ENCODE results near the gene CR2. TPM values are rescaled to one million over a fixed set of nuclear protein-coding genes. Genes with fewer than 3 reads are reported as not detected.

Gene CR2
- total RNA-seq, 1 donor from 2014 or later: 0.12 TPM

GRCh38 chr1:207463021-207463420 is 8.9 kb downstream of the CR2 start:
- TF ChIP-seq, protein P1, sequence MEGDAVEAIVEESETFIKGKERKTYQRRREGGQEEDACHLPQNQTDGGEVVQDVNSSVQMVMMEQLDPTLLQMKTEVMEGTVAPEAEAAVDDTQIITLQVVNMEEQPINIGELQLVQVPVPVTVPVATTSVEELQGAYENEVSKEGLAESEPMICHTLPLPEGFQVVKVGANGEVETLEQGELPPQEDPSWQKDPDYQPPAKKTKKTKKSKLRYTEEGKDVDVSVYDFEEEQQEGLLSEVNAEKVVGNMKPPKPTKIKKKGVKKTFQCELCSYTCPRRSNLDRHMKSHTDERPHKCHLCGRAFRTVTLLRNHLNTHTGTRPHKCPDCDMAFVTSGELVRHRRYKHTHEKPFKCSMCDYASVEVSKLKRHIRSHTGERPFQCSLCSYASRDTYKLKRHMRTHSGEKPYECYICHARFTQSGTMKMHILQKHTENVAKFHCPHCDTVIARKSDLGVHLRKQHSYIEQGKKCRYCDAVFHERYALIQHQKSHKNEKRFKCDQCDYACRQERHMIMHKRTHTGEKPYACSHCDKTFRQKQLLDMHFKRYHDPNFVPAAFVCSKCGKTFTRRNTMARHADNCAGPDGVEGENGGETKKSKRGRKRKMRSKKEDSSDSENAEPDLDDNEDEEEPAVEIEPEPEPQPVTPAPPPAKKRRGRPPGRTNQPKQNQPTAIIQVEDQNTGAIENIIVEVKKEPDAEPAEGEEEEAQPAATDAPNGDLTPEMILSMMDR (IDR thresholded peaks at IDR 0.05): no peak
- ATAC-seq (no peak), DNase-seq (no peak)
- no peaks in the 10 kb centered on the region for H3K4me1 ChIP-seq
- no peaks in the 10 kb centered on the region for H3K36me3 ChIP-seq
- no peaks in the 10 kb centered on the region for H3K9me3 ChIP-seq
- no peak overlapping the region for H3K4me3 ChIP-seq
- H3K27ac ChIP-seq: no peak overlapping the region
- H3K27me3 ChIP-seq: peaks cover 7% of the 10 kb centered on the region
- intact Hi-C loops (cut with DNase I): no loop called here

- DNase-seq (no peak), ATAC-seq (no peak)
- TF ChIP-seq, protein P1 (IDR thresholded peaks at IDR 0.05): no peak
Observed at GRCh38 chr1:207463571-207463970, 9.4 kb downstream of the CR2 start.

GRCh38 chr1:207470927-207471326 is 16.8 kb downstream of the CR2 start:
- Histone ChIP-seq H3K9me3 (no peaks in the 10 kb centered on the region), H3K36me3 (no peaks in the 10 kb centered on the region), H3K27ac (no peak overlapping the region), H3K4me1 (no peaks in the 10 kb centered on the region), H3K27me3 (peaks cover 7% of the 10 kb centered on the region), H3K4me3 (no peak overlapping the region)
- TF ChIP-seq, protein P1 (IDR thresholded peaks at IDR 0.05): no peak
- DNase-seq (no peak), ATAC-seq (no peak)
- intact Hi-C loops (cut with DNase I): no loop called here

More at GRCh38 chr1:207463571-207463970, 9.4 kb downstream of the CR2 start:
- intact Hi-C loops (cut with DNase I): no loop called here
- H3K27ac ChIP-seq: no peak overlapping the region
- H3K27me3 ChIP-seq: peaks cover 7% of the 10 kb centered on the region
- H3K4me1 ChIP-seq: no peaks in the 10 kb centered on the region
- no peak overlapping the region for H3K4me3 ChIP-seq
- H3K36me3 ChIP-seq: no peaks in the 10 kb centered on the region
- no peaks in the 10 kb centered on the region for H3K9me3 ChIP-seq

GRCh38 chr1:207474210-207474609 is 20.1 kb downstream of the CR2 start:
- Histone ChIP-seq H3K36me3 (no peaks in the 10 kb centered on the region), H3K27me3 (no peaks in the 10 kb centered on the region), H3K27ac (no peak overlapping the region), H3K9me3 (no peaks in the 10 kb centered on the region), H3K4me3 (no peak overlapping the region), H3K4me1 (no peaks in the 10 kb centered on the region)
- ATAC-seq: no peak
- intact Hi-C loops (cut with DNase I): no loop called here
- DNase-seq: no peak
- TF ChIP-seq, protein P1 (IDR thresholded peaks at IDR 0.05): no peak

DNA sequence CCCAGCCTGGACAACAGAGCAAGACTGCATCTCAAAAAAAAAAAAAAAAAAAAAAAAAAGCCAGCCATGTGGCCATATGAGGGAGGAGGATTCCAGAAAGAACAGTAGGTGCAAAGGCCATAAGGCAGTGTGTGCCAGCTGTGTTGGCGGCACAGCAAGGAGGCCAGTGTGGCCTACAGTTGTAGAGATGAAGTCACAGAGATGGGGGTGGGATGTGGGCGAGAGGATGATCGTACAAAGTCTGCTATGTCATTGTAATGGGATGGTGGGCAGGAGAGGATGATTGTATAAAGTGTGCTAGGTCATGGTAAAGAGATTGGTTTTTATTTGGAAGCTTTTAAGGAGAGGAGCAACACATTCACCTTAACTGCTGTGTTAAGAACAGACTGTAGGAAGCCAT is 32.1 kb downstream of the CR2 start:
- no peak overlapping the region for H3K27ac ChIP-seq
- peaks cover 7% of the 10 kb centered on the region for H3K27me3 ChIP-seq
- no peaks in the 10 kb centered on the region for H3K4me1 ChIP-seq
- ATAC-seq: no peak
- no peak for DNase-seq
- intact Hi-C loops (cut with DNase I): no loop called here
- H3K36me3 ChIP-seq: no peaks in the 10 kb centered on the region
- no peak overlapping the region for H3K4me3 ChIP-seq
- H3K9me3 ChIP-seq: no peaks in the 10 kb centered on the region
- TF ChIP-seq, protein P1 (IDR thresholded peaks at IDR 0.05): no peak

- TF ChIP-seq, protein P1 (IDR thresholded peaks at IDR 0.05): no peak
- no peaks in the 10 kb centered on the region for H3K9me3 ChIP-seq
- DNase-seq: no peak
- H3K27ac ChIP-seq: no peak overlapping the region
- H3K27me3 ChIP-seq: peaks cover 7% of the 10 kb centered on the region
- intact Hi-C loops (cut with DNase I): no loop called here
- ATAC-seq: no peak
- H3K36me3 ChIP-seq: no peaks in the 10 kb centered on the region
- H3K4me3 ChIP-seq: no peak overlapping the region
- no peaks in the 10 kb centered on the region for H3K4me1 ChIP-seq
Observed at GRCh38 chr1:207487636-207488035, 33.5 kb downstream of the CR2 start.

All from upper lobe of right lung (tissue), 1 donor.